GM18951 (cell line): ENCODE measurements around the gene LYL1.
"Not testable (repeated sequence)": the region's sequence is repeated elsewhere in the genome, so short reads cannot be mapped to it uniquely, and the experiment has no call there.

ENCODE experiments used
- POLR2A ChIP-seq: IDR thresholded peaks from 4 replicates; pipeline ENCODE4 v1.6.1; 2011; ENCODE audit warnings: mild to moderate bottlenecking; ENCODE audit not compliant: insufficient read length, insufficient read depth; ENCODE audit errors: extremely low read depth
- in situ Hi-C: fragments of 300-500 bp; cut with MboI; formaldehyde crosslinking; loops from one replicate; pipeline ENCODE4 v1.12.0; 2022; ENCODE audit warnings: low sequenced_read_pairs, mixed read lengths, inconsistent platforms; ENCODE audit not compliant: unreplicated experiment

Gene LYL1

GRCh38 chr19:13102666-13103580 lies at the start of gene LYL1:
Gene LYL1, minus strand, starts transcription at chr19:13102858. Its CDS starts 1,687 bp downstream, at chr19:13101171.
- TF ChIP-seq POLR2A = peak; percentile 68
- in situ Hi-C loops = no loop called here

- in situ Hi-C loops = no loop called here
- peak; percentile 57 for TF ChIP-seq POLR2A
Measured at GRCh38 chr19:13151605-13152355, 49.1 kb upstream of the LYL1 start.

GRCh38 chr19:13150931-13151604 lies 48.4 kb upstream of the LYL1 start:
- in situ Hi-C loops = no loop called here

GRCh38 chr19:13150187-13150930 lies 47.7 kb upstream of the LYL1 start, which contains the start of the genes IER2 and STX10:
Gene IER2, plus strand, starts transcription at chr19:13150411. Its CDS starts 2,776 bp downstream, at chr19:13153187.
Gene STX10, minus strand, starts transcription at chr19:13150375. Its CDS starts 202 bp downstream, at chr19:13150173.
- in situ Hi-C loops = no loop called here
- TF ChIP-seq POLR2A = peak; percentile 61

More at GRCh38 chr19:13150931-13151604, 48.4 kb upstream of the LYL1 start:
- peak; percentile 13 for TF ChIP-seq POLR2A

GRCh38 chr19:13149628-13150186 lies 47.0 kb upstream of the LYL1 start:
- in situ Hi-C loops = no loop called here
- TF ChIP-seq POLR2A = no peak

GRCh38 chr19:13149173-13149627 lies 46.5 kb upstream of the LYL1 start:
- in situ Hi-C loops = not testable (repeated sequence)

- no peak for TF ChIP-seq POLR2A
- in situ Hi-C loops = no loop called here
Measured at GRCh38 chr19:13146763-13147563, 44.3 kb upstream of the LYL1 start.

- no peak for TF ChIP-seq POLR2A
- in situ Hi-C loops = no loop called here
Measured at GRCh38 chr19:13139633-13140311, 37.1 kb upstream of the LYL1 start.

- in situ Hi-C loops = no loop called here
- TF ChIP-seq POLR2A = no peak
Measured at GRCh38 chr19:13138916-13139198, 36.2 kb upstream of the LYL1 start.

GRCh38 chr19:13138171-13138915 lies 35.7 kb upstream of the LYL1 start:
- no peak for TF ChIP-seq POLR2A
- in situ Hi-C loops = no loop called here

- in situ Hi-C loops = no loop called here
Measured at GRCh38 chr19:13137290-13137794, 34.7 kb upstream of the LYL1 start.

More at GRCh38 chr19:13137290-13137794, 34.7 kb upstream of the LYL1 start:
- TF ChIP-seq POLR2A = no peak
